ENCODE measurements around the gene CRAMP1. TPM values are rescaled to one million over a fixed set of nuclear protein-coding genes. Genes with fewer than 3 reads are reported as not detected.

CRAMP1 gene
- total RNA-seq, 1 experiment from 2014 or later = 29.7 TPM

DNA sequence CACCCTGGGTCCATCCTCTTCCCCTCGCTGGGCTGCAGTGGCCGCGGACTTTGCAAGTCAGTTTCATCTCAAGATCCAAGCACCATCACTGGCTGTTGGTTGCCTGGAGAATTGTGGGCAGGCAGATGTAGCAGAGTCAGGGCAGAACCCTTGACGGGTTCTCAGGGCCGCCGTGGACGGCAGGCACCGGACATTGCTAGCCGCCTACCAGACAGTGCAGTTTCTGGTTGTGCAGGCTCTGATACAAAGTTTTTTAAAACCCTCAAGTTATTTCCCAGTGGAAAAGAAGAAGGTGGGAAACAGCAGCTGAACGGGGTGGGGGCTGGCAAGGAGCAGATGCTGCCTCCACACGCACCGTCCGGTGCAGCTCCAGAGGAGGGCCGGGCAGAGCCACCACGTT lies 97.2 kb downstream of the CRAMP1 start:
- Mint-ChIP-seq H3K36me3 (ENCODE audit: insufficient read depth, unreplicated experiment) (peaks cover 50% of the 10 kb centered on the region), H3K4me3 (ENCODE audit: low read depth, unreplicated experiment) (no peak overlapping the region), H3K27ac (ENCODE audit: unreplicated experiment) (no peak overlapping the region), H3K4me1 (ENCODE audit: low read depth, unreplicated experiment) (peaks cover under 1% of the 10 kb centered on the region), H3K27me3 (ENCODE audit: unreplicated experiment) (no peaks in the 10 kb centered on the region), H3K9me3 (ENCODE audit: low read depth, unreplicated experiment) (no peaks in the 10 kb centered on the region)
- no peak for TF ChIP-seq CTCF (IDR thresholded peaks at IDR 0.05; ENCODE audit: unreplicated experiment)
- intact Hi-C loops (cut with micrococcal nuclease; ENCODE audit: unreplicated experiment) = no loop called here
- DNase-seq = no peak
- BruUV-seq (replicated peaks) = no TSS peak
- CTCF ChIA-PET = interaction anchor here (0.5 kb wide), 1 partner anchor 8 kb away, joined by 3 read pairs; no protein-coding TSS in a partner anchor

DNA sequence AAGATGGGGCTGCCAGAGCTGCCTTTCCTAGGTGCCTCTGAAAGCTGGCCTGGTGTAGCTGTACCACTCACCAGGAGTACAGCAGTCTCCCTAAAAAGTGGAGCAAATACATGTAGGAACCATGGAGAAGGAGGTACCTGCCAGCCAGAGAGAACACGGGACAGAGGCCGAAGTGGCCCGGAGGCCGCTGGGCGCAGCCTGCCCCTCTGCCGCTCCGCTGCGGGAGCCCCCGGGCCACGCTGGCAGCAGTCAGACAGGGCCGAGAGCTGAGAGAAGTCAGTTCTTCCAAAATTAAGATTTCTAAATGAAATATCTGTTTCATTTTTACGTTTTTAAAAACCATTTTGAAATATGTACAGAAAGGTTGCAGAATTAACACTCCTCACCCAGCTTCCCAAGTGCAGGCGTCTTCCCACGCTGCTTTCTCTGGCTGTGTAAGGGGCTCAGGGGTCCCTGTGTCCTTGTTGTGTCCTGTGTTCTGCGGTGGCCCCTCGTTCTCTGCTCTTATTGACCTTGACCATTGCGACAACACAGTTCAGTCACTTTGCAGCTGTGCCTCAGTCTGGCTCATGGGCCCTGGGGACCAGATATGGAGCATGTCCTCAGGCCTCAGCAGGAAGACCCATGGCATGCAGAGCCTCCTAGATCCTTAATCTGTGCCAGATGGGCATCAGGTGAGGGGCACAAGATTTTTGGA lies 98.8 kb downstream of the CRAMP1 start:
- H3K36me3 Mint-ChIP-seq (ENCODE audit: insufficient read depth, unreplicated experiment) = peaks cover 34% of the 10 kb centered on the region
- no peaks in the 10 kb centered on the region for H3K27me3 Mint-ChIP-seq (ENCODE audit: unreplicated experiment)
- H3K4me3 Mint-ChIP-seq (ENCODE audit: low read depth, unreplicated experiment) = no peak overlapping the region
- TF ChIP-seq CTCF (IDR thresholded peaks at IDR 0.05; ENCODE audit: unreplicated experiment) = no peak
- intact Hi-C loops (cut with micrococcal nuclease; ENCODE audit: unreplicated experiment) = no loop called here
- H3K4me1 Mint-ChIP-seq (ENCODE audit: low read depth, unreplicated experiment) = no peaks in the 10 kb centered on the region
- CTCF ChIA-PET = no interaction called here
- no peak overlapping the region for H3K27ac Mint-ChIP-seq (ENCODE audit: unreplicated experiment)
- BruUV-seq (replicated peaks) = no TSS peak
- DNase-seq = no peak
- H3K9me3 Mint-ChIP-seq (ENCODE audit: low read depth, unreplicated experiment) = no peaks in the 10 kb centered on the region

- H3K27me3 Mint-ChIP-seq (ENCODE audit: unreplicated experiment) = no peaks in the 10 kb centered on the region
- H3K27ac Mint-ChIP-seq (ENCODE audit: unreplicated experiment) = no peak overlapping the region
- no peak for TF ChIP-seq CTCF (IDR thresholded peaks at IDR 0.05; ENCODE audit: unreplicated experiment)
- H3K9me3 Mint-ChIP-seq (ENCODE audit: low read depth, unreplicated experiment) = no peaks in the 10 kb centered on the region
- H3K4me1 Mint-ChIP-seq (ENCODE audit: low read depth, unreplicated experiment) = peaks cover 4% of the 10 kb centered on the region
- peaks cover 25% of the 10 kb centered on the region for H3K36me3 Mint-ChIP-seq (ENCODE audit: insufficient read depth, unreplicated experiment)
- H3K4me3 Mint-ChIP-seq (ENCODE audit: low read depth, unreplicated experiment) = no peak overlapping the region
- no peak for DNase-seq
- CTCF ChIA-PET = no interaction called here
- no TSS peak for BruUV-seq (replicated peaks)
- intact Hi-C loops (cut with micrococcal nuclease; ENCODE audit: unreplicated experiment) = no loop called here
These were observed 100.7 kb downstream of the CRAMP1 start for GRCh38 chr16:1712791-1713261.

DNA sequence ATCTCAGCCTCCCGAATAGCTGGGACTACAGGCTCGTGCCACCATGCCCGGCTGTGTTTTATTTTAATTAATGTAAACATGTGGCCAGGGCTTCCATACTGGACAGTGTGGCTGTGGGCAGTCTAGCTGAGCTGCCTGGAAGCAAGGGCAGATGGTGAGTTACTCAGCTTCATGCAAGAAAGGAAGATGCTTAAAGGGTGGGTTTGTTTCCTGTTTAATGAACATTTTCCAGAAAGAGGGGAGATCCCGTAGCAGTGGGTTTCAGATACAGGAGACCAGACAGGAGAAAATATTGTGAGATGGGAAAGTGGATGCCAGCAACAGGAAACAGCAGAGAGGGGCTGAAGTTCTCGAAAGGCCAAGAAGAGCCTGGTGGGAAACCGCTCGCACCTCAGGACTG lies 101.2 kb downstream of the CRAMP1 start:
- peaks cover 26% of the 10 kb centered on the region for H3K36me3 Mint-ChIP-seq (ENCODE audit: insufficient read depth, unreplicated experiment)
- TF ChIP-seq CTCF (IDR thresholded peaks at IDR 0.05; ENCODE audit: unreplicated experiment) = no peak
- peaks cover 7% of the 10 kb centered on the region for H3K4me1 Mint-ChIP-seq (ENCODE audit: low read depth, unreplicated experiment)
- DNase-seq = no peak
- H3K9me3 Mint-ChIP-seq (ENCODE audit: low read depth, unreplicated experiment) = no peaks in the 10 kb centered on the region
- H3K27me3 Mint-ChIP-seq (ENCODE audit: unreplicated experiment) = no peaks in the 10 kb centered on the region
- intact Hi-C loops (cut with micrococcal nuclease; ENCODE audit: unreplicated experiment) = no loop called here
- no peak overlapping the region for H3K27ac Mint-ChIP-seq (ENCODE audit: unreplicated experiment)
- CTCF ChIA-PET = no interaction called here
- no TSS peak for BruUV-seq (replicated peaks)
- no peak overlapping the region for H3K4me3 Mint-ChIP-seq (ENCODE audit: low read depth, unreplicated experiment)
